Measurements from ENCODE around the gene GZF1.

The GZF1 gene

GRCh38 chr20:23410916-23411695, 49.1 kb downstream of the GZF1 start:
- DNase-seq: no peak

- no peak for DNase-seq
Measured at GRCh38 chr20:23412026-23412425, 50.0 kb downstream of the GZF1 start.

GRCh38 chr20:23413862-23414422, 52.0 kb downstream of the GZF1 start:
- DNase-seq: no peak

GRCh38 chr20:23414526-23415188, 52.7 kb downstream of the GZF1 start:
- no peak for DNase-seq

GRCh38 chr20:23415555-23415954, 53.6 kb downstream of the GZF1 start:
- DNase-seq: no peak

GRCh38 chr20:23415959-23416583, 54.1 kb downstream of the GZF1 start:
- no peak for DNase-seq

- DNase-seq: no peak
Measured at GRCh38 chr20:23417861-23418260, 55.9 kb downstream of the GZF1 start.

- no peak for DNase-seq
Measured at GRCh38 chr20:23419657-23419994, 57.6 kb downstream of the GZF1 start.

GRCh38 chr20:23419995-23420901, 58.3 kb downstream of the GZF1 start:
- peak; percentile 58 for DNase-seq

- peak; percentile 94 for DNase-seq
Measured at GRCh38 chr20:23420943-23421931, 59.3 kb downstream of the GZF1 start, which contains the start of gene NAPB. TSS of gene NAPB (minus strand) at chr20:23421488. CDS start at chr20:23421402, 86 bp downstream.

All from activated CD4-positive, CD25-positive, alpha-beta regulatory T cell treated with anti-CD3 and anti-CD28 coated beads, Interleukin-2, amount 50 U/mL, for 72 hours (primary cell).